GM12892 (cell line): ENCODE data around the gene FGF19.

Source experiments
- POLR2A ChIP-seq: IDR thresholded peaks from 2 replicates; pipeline ENCODE4 v1.6.1; 2011; ENCODE audit warnings: low read depth, low read length, control low read depth
- POLR2AphosphoS5 ChIP-seq: IDR thresholded peaks from 2 replicates; pipeline ENCODE4 v1.6.1; 2011; ENCODE audit warnings: low read depth, low read length, control low read depth
- TAF1 ChIP-seq: IDR thresholded peaks from 2 replicates; pipeline ENCODE4 v1.6.1; 2011; ENCODE audit warnings: low read depth, mild to moderate bottlenecking, control low read depth, low read length, borderline replicate concordance

DNA sequence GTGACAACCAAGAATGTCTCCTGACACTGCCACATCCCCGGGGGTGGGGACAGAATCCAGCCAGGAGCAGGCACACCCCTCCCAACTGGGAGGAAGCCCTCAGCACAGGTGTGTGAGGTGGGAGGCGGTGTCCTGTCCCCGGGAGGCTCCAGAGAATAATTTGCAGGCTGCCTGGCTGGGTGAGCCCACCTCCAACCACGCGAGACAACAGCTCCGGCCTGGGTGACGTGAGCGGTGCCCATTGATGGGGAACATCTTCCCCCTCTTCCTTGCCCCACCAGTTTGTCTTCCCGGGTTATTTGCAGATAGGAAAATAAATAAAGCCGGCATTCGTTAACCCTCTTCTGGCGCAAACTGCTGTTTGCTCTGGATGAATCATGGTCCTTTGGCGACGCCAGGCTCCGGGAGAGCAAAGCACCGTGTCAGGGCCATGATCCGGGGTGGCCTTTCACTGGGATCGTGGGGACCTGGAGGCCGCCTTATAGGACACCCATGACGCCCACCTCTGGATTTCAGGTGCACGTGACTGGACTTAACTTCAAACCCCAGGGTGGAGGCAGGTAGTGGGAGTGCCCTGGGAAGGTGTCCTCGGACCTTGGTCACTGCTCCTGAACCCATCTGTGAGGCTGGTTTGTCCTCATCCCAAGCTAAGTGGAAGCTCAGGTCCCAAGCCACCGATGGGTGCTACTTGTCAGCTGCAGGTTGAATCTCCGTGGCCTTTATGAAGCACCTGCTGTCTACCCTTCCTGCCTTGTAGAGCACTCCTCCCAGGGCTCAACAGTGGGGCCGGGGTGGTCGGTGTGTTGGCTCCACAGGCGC lies 49.0 kb downstream of the FGF19 start:
- TF ChIP-seq POLR2A: no peak
- no peak for TF ChIP-seq TAF1
- no peak for TF ChIP-seq POLR2AphosphoS5
